Muscle of arm (tissue), 14 donors: Measurements from ENCODE around the gene ACSL6. TPM values are rescaled to one million over a fixed set of nuclear protein-coding genes. Genes with fewer than 3 reads are reported as not detected.

Experiments
- DNase-seq: peaks from one replicate; pipeline ENCODE4 v3.0.0-alpha.2; 2013
- long read RNA-seq, 11 donors: transcript quantifications; one replicate each; lab custom pipeline, GENCODE V29; 2026
- polyA plus RNA-seq, 12 donors: library from polyadenylated mRNA; unstranded; fragments of 120-200 nt; gene quantifications; one replicate each; pipeline ENCODE4 v1.2.1, GENCODE V29; 2013; ENCODE audit not compliant: insufficient read length in 12 of 12

Gene ACSL6
- polyA plus RNA-seq = 1 to 10 TPM in 1 of 12 donors, under 1 TPM in 9, not detected in 2; 0.28 to 1.9 (median 0.67) TPM
- long read RNA-seq, donor 1 = 0 reads
- long read RNA-seq, donor 2 = 0 reads
- long read RNA-seq, donor 3 = 0 reads
- long read RNA-seq, donor 4 = 0 reads
- long read RNA-seq, donor 5 = 0 reads
- long read RNA-seq, donor 6 = 0 reads
- long read RNA-seq, donor 7 = 0 reads
- long read RNA-seq, donor 8 = 0 reads
- long read RNA-seq, donor 9 = 0 reads
- long read RNA-seq, donor 10 = 0 reads
- long read RNA-seq, donor 11 = 0 reads

DNA sequence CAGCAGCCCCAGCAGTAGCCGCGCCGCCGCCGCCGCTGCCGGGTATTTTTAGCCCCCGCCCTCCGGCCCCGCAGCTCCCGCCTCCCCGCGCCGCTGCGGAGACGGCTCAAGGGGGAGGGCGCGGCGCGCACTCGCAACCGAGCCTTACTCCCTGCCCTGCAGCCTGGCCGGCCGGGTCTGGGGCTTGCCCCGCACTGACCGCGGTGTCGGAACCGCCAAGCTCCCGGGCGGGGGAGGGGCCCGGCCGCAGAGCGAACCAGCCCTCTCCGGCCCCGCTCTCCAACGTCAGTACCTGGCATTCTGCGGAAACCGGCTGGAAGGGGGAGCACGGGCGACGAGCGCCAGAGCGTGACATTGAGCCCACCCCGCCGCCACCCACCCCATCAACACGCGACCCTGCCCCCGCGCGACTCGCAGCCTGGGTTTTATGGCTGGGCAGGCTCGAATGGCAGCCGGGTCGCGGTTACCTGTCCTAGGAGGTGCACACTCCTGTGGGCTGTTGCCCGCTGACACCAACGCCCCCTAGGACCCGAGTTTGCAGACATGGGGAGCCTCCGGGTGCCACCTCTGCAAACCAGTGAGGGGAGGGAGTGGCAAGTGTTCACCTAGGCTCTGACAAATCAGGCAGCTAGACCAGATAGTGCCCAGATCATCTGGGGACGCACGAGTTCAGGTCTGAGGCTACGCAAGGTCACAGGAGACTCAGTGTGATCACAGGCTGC lies at the start of gene ACSL6:
Gene ACSL6, minus strand, starts transcription at position 37 of the 722 bp plus-strand sequence. CDS start 105 bp downstream, outside the sequence.
- no peak for DNase-seq

DNA sequence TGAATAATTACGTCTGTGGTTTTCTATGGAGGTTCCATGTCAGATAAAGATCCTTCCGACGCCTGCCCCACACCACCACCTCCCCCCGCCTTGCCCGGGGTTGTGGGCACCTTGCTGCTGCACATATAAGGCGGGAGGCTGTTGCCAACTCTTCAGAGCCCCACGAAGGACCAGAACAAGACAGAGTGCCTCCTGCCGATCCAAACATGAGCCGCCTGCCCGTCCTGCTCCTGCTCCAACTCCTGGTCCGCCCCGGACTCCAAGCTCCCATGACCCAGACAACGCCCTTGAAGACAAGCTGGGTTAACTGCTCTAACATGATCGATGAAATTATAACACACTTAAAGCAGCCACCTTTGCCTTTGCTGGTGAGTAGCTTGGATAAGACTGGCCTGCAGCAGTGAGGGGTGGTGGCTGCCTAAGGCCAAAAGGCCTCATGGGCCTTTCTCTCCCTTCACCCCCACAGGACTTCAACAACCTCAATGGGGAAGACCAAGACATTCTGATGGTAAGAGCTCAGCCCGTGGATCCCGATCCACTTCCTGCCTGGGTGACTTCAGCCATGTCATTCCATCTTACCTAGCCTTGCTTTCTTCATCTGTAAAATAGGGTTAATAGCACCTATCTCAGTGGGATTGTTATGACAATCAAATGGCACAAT lies 49.2 kb upstream of the ACSL6 start, which contains the start of gene IL3:
Gene IL3, plus strand, starts transcription at position 155 of the 661 bp plus-strand sequence. Its CDS starts 52 bp downstream, at position 207.
- DNase-seq = no peak

- DNase-seq = no peak
Observed at GRCh38 chr5:132059696-132060500, 48.4 kb upstream of the ACSL6 start.

DNA sequence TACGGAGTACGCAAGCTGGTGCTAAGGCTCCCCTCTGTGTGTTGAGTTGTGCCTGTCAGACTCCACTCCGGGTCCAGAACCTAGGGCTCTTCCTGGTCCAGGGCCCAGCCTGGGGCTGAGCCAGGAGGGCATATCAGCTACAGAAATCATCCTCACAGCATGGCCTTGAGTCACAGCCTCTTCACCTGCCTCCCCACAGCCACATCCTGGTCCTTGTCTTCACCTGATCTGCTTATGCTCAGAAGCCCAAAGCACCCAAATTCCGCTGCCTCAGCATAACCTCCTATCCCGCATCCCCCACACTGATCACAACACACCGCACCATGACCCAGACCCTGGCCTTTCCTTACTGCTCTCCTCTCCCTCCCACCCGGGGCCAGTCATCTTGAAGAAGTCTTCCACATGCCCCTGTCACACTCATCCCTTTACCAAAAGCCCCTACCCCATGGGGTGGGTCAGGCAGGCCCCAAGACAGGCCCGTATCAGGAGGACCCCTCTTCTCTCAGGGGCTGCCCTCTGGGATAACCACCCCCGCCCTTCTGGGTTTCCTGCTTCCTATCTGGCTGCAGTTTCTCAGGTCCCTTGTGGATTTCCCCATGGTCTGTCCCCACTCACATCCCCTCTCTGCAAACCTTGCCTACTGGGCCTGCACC lies 47.7 kb upstream of the ACSL6 start:
- DNase-seq = no peak

DNA sequence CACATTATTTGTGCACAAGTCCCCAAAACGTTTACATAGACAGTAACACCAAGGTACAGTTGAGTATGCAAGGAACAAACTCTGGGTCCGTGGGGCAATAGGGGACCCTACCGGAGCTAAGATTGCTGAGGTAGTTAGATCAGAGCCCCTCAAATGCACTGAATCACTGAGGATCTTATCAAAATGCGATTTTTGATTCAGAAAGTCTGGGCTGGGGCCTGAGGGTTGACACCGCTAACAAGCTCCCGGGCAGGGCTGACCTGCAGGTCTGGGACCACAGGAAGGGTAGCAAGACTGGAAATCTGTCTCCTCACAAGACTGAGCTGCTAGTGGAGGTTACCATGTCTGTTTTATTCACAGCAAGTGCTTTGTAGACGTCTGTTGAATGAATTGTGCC lies 47.2 kb upstream of the ACSL6 start:
- DNase-seq = no peak

DNA sequence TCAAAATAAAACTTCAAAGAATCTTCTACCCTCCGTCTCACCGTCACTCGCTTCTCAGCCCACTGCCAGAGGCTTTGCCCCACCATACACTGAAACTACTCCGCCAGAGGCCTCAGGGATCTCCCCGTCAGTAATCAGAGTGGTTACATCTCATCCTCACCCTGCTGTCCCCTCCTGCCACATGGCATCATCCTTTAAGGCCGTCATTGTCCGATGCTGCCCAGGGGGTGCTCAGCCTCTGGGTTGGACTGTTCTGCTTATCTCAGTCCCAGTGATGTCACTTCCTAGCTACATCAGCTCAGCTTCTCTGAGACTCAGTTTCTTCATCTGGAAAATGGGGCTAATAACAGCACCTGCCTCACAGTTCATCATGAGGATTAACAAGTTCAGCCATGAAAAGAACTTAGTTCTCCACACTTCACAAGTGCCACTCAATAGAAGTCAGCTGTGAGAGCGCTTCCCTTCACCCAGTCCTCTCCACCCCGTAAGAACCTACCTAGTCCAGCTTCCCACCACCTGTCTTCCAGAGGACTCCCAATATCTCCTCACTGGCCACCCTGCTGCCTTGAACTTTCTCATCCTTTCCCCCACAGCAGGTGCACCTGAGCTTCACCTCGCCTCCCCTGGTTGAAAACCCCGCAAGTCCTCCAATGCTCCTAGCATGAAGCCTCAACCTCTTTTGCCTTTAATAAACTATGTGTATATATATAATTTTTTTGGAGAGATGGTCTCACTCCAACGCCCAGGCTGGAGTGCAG lies 46.2 kb upstream of the ACSL6 start:
- DNase-seq = no peak

DNA sequence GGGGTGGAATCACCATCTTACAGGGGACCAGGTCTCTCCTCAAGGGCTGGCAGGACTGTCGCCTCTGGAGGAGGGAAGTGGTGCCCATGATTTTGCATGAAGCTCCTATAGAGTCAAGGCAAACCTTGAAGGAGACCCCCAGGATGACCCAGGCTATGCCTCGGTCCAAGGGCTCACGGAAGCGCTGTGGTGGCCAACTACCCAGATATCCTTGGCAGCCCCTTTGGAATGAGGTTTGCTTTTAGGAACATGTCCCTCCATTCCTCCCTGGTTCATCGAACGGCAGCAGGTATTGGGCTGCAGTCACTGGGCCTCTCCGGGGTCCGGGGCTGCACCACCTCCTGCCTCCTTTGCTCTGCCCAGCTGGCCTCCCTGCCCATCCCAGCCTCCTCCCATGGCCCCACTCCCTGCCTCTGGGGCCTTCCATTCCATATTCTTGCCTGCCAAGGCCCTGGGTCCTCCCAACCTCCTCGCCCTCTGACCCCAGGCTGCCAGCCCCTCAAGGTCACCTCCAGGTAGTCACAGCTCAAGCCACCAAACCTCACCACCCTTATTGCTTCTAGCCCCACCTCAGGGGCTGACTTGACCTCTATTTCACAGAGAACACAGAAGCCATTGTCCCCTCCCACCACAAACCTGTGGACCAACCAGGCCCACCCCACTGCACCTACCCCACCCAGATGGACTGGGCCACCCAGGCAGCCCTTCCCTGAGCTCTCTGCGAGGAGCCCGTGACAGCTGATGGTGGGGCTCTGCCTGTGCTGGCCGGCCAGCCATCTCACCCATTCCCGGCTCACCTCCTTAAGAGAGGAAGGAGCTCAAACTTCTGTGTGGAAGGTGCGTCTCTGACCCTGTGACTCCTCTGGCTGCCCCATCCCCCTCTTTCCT lies 45.4 kb upstream of the ACSL6 start:
- no peak for DNase-seq

- DNase-seq = no peak
Observed at GRCh38 chr5:132055808-132056609, 44.6 kb upstream of the ACSL6 start.

- no peak for DNase-seq
Observed at GRCh38 chr5:132055441-132055807, 44.0 kb upstream of the ACSL6 start.

- DNase-seq = no peak
Observed at GRCh38 chr5:132054697-132055440, 43.4 kb upstream of the ACSL6 start.

DNA sequence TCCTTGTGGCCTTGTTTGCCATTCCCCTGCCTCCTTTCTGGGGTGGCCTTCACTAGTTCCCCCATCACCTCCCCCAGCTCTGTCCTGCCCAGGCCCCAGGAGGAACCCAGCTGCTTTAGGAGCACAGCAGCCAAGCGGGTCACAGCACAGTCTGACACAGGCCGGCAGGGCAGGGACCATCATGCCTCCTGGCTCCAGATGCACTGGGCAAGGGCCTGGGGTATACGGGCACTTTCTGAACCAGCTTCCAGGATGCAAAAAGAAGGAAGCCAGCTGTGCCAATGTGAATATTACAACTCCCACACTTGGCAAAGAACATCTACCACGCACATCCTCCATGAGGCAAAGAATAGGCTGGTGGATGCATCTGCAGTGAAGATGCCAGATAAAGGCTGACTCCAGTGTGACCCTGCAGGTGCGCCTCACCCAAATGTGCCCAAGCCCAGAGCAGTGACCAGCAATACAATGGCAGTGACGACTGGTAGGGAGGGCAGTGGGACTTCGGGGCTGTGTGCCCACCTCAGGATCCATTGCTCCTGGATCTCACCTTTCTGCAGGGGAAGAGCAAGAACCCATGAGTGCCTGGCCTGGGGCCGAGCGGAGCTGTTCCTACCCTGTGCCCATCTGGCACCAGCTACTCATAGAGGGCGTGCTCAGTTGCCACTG lies 42.7 kb upstream of the ACSL6 start:
- DNase-seq = no peak

- no peak for DNase-seq
Observed at GRCh38 chr5:132053483-132053882, 42.0 kb upstream of the ACSL6 start.

- DNase-seq = no peak
Observed at GRCh38 chr5:132052520-132052919, 41.1 kb upstream of the ACSL6 start.

DNA sequence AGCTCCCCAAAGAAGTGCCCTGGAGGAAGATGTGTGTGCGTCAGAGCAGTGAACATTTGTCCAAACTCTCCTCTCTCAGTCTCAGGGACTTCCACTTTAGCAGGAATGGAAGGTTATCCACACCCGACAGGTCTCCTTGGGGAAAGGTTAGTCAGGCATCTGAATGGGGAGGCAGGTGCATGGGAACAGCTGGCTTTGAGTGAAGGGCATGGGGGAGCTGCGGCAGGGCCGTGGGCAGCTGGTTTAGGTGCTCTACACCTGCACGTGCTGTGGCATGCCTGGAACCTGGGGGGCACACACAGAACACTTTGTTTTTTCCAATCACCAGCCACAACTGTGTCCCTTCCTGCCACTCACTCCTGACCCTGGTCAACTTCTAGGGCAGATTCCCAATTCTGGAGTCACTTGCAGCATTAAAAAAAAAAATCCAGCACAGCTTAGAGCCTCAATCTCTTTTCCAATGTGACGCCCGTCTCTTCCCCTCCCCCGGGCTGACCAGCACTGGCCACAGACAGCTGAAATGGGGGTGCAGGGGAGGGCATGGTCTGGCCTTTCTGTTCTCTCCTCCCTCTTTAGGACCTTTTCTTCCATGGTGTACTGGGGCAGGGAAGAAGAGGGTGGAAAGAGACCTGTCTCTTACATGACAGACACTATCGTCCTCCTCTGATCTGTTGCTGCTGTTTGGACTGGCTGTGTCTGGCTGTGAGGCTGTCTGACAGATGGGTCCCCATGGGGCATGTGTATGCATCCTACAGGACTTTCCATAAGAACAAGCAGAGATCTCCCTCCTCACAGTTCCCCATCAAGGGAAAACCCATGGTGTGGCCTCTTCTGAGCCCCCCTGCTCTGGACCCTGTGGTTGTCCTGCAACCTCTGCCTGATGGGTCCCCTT lies 39.4 kb upstream of the ACSL6 start:
- DNase-seq = no peak

GRCh38 chr5:132050136-132050535 lies 38.7 kb upstream of the ACSL6 start:
- DNase-seq = no peak

DNA sequence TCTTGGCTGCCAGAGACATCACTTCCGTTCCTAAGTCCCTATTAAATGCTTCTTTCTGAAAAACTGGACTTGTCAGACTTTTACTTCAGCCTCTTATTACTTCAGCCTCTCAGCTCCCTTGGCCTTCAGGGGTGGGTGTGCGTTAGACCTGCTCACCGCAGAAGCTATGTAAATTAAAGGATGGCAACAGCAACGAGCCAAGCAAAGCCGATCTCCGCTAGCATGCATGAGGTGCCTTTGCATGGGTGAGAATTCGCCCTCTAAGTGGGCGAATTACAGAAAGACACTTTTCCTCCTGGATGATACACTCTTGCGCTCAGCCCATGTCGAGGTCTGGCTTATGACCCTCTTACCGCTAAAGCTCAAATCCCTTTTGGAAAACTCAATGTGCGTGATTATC lies 38.1 kb upstream of the ACSL6 start:
- no peak for DNase-seq
